DOHH2 (cell line): ENCODE data around the gene SIDT2.

Experiments used
- H3F3A ChIP-seq: fragments of 200-600 bp; sonication (generic), shearing (Covaris generic); 2 replicates; pipeline ENCODE4 v1.6.0; 2016; ENCODE audit warnings: antibody characterized with exemption, mild to moderate bottlenecking; ENCODE audit not compliant: control insufficient read depth, insufficient read depth
- H3K27ac ChIP-seq: fragments of 200-600 bp; sonication (generic); 2 replicates; pipeline ENCODE4 v1.5.1; 2014; ENCODE audit warnings: low read depth, mild to moderate bottlenecking, low read length, moderate library complexity
- H3K27me3 ChIP-seq: fragments of 200-600 bp; sonication (generic); 2 replicates; pipeline ENCODE4 v1.6.1; 2014; ENCODE audit warnings: mild to moderate bottlenecking, low read length, mixed read lengths; ENCODE audit not compliant: control insufficient read depth
- H3K36me3 ChIP-seq: fragments of 200-600 bp; sonication (generic); 2 replicates; pipeline ENCODE4 v1.6.1; 2014; ENCODE audit warnings: mild to moderate bottlenecking, low read length, moderate library complexity, mixed read lengths; ENCODE audit not compliant: control insufficient read depth
- H3K4me1 ChIP-seq: fragments of 200-600 bp; sonication (generic); 2 replicates; pipeline ENCODE4 v1.6.1; 2014; ENCODE audit warnings: mild to moderate bottlenecking, low read length, mixed read lengths; ENCODE audit not compliant: control insufficient read depth
- H3K4me2 ChIP-seq: fragments of 200-600 bp; sonication (generic); 2 replicates; pipeline ENCODE4 v1.6.0; 2014; ENCODE audit warnings: mild to moderate bottlenecking, low read length, moderate library complexity
- H3K4me3 ChIP-seq: fragments of 200-600 bp; sonication (generic); 2 replicates; pipeline ENCODE4 v1.5.1; 2014; ENCODE audit warnings: mild to moderate bottlenecking, low read length, mixed read lengths
- H3K79me2 ChIP-seq: fragments of 200-600 bp; sonication (generic); 2 replicates; pipeline ENCODE4 v1.6.1; 2014; ENCODE audit warnings: mild to moderate bottlenecking, low read length, mixed read lengths; ENCODE audit not compliant: control insufficient read depth
- H3K9me2 ChIP-seq: fragments of 200-600 bp; sonication (generic); replicated peaks from 2 replicates; pipeline ENCODE4 v1.6.1; 2014; ENCODE audit warnings: mild to moderate bottlenecking, low read length, mixed read lengths; ENCODE audit not compliant: control insufficient read depth
- H3K9me3 ChIP-seq: fragments of 200-600 bp; sonication (generic); 2 replicates; pipeline ENCODE4 v1.6.1; 2014; ENCODE audit warnings: antibody characterized with exemption, low read length, mixed read lengths; ENCODE audit not compliant: control insufficient read depth, insufficient read depth
- H4K20me1 ChIP-seq: fragments of 200-600 bp; sonication (generic); 2 replicates; pipeline ENCODE4 v1.6.0; 2014; ENCODE audit warnings: low read depth, mild to moderate bottlenecking, antibody characterized with exemption, low read length, moderate library complexity; ENCODE audit not compliant: control insufficient read depth, insufficient read depth
- EZH2phosphoT487 ChIP-seq: fragments of 200-600 bp; sonication (generic); IDR thresholded peaks from 2 replicates; pipeline ENCODE4 v1.6.1; 2017; ENCODE audit warnings: borderline replicate concordance, mild to moderate bottlenecking, antibody characterized with exemption, low read length, moderate library complexity, mixed read lengths
- TF ChIP-seq, protein P1 (sequence below): fragments of 200-600 bp; sonication (generic); IDR thresholded peaks from one replicate; pipeline ENCODE4 v1.5.1; 2014; ENCODE audit warnings: antibody characterized with exemption, mild to moderate bottlenecking, low read depth, low read length; ENCODE audit not compliant: poor library complexity, severe bottlenecking

Gene SIDT2

GRCh38 chr11:117188620-117189081 lies 10.1 kb downstream of the SIDT2 start:
- TF ChIP-seq EZH2phosphoT487 = no peak
- TF ChIP-seq, protein P1, sequence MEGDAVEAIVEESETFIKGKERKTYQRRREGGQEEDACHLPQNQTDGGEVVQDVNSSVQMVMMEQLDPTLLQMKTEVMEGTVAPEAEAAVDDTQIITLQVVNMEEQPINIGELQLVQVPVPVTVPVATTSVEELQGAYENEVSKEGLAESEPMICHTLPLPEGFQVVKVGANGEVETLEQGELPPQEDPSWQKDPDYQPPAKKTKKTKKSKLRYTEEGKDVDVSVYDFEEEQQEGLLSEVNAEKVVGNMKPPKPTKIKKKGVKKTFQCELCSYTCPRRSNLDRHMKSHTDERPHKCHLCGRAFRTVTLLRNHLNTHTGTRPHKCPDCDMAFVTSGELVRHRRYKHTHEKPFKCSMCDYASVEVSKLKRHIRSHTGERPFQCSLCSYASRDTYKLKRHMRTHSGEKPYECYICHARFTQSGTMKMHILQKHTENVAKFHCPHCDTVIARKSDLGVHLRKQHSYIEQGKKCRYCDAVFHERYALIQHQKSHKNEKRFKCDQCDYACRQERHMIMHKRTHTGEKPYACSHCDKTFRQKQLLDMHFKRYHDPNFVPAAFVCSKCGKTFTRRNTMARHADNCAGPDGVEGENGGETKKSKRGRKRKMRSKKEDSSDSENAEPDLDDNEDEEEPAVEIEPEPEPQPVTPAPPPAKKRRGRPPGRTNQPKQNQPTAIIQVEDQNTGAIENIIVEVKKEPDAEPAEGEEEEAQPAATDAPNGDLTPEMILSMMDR = no peak
- no peak overlapping the region for H3K4me3 ChIP-seq
- no peak overlapping the region for H3K27ac ChIP-seq
- no peaks in the 10 kb centered on the region for H3K27me3 ChIP-seq
- no peaks in the 10 kb centered on the region for H4K20me1 ChIP-seq
- H3K9me3 ChIP-seq = no peaks in the 10 kb centered on the region
- H3F3A ChIP-seq = no peaks in the 10 kb centered on the region
- no peaks in the 10 kb centered on the region for H3K79me2 ChIP-seq
- H3K4me2 ChIP-seq = no peak overlapping the region
- no peaks in the 10 kb centered on the region for H3K9me2 ChIP-seq
- H3K36me3 ChIP-seq = peaks cover 6% of the 10 kb centered on the region
- H3K4me1 ChIP-seq = peaks cover 33% of the 10 kb centered on the region

GRCh38 chr11:117189191-117189940 lies 10.8 kb downstream of the SIDT2 start:
- no peak overlapping the region for H3K27ac ChIP-seq
- H3K4me2 ChIP-seq = peak overlapping the region; percentile 25
- no peaks in the 10 kb centered on the region for H3K9me3 ChIP-seq
- no peaks in the 10 kb centered on the region for H3K27me3 ChIP-seq
- TF ChIP-seq, protein P1 = no peak
- no peak for TF ChIP-seq EZH2phosphoT487
- no peaks in the 10 kb centered on the region for H3F3A ChIP-seq
- H3K4me3 ChIP-seq = 0 out of 2 replicates have a peak overlapping the region, but pooled peaks have one; percentile 2
- peaks cover 33% of the 10 kb centered on the region for H3K4me1 ChIP-seq
- no peaks in the 10 kb centered on the region for H4K20me1 ChIP-seq
- no peaks in the 10 kb centered on the region for H3K9me2 ChIP-seq
- no peaks in the 10 kb centered on the region for H3K79me2 ChIP-seq
- H3K36me3 ChIP-seq = peaks cover 6% of the 10 kb centered on the region

- H3K9me3 ChIP-seq = no peaks in the 10 kb centered on the region
- H3K27me3 ChIP-seq = no peaks in the 10 kb centered on the region
- 0 out of 2 replicates have a peak overlapping the region, but pooled peaks have one; percentile 2 for H3K4me3 ChIP-seq
- no peak for TF ChIP-seq EZH2phosphoT487
- TF ChIP-seq, protein P1 = no peak
- H3K36me3 ChIP-seq = peaks cover 6% of the 10 kb centered on the region
- H3F3A ChIP-seq = no peaks in the 10 kb centered on the region
- H3K9me2 ChIP-seq = no peaks in the 10 kb centered on the region
- peaks cover 33% of the 10 kb centered on the region for H3K4me1 ChIP-seq
- H3K4me2 ChIP-seq = peak overlapping the region; percentile 25
- no peaks in the 10 kb centered on the region for H4K20me1 ChIP-seq
- no peak overlapping the region for H3K27ac ChIP-seq
- H3K79me2 ChIP-seq = no peaks in the 10 kb centered on the region
Observed at GRCh38 chr11:117189941-117190544, 11.5 kb downstream of the SIDT2 start.
